Activated CD4-positive, alpha-beta T cell treated with anti-CD3 and anti-CD28 coated beads, Interleukin-2, amount 50 U/mL, for 48 hours (primary cell): Measurements from ENCODE around the gene SEC14L6.
"Not testable (repeated sequence)": the region's sequence is repeated elsewhere in the genome, so short reads cannot be mapped to it uniquely, and the experiment has no call there.

Experiments used
- DNase-seq, 2 experiments: peaks; one replicate each; pipeline ENCODE4 v3.0.0-alpha.2; 2020

SEC14L6 gene

DNA sequence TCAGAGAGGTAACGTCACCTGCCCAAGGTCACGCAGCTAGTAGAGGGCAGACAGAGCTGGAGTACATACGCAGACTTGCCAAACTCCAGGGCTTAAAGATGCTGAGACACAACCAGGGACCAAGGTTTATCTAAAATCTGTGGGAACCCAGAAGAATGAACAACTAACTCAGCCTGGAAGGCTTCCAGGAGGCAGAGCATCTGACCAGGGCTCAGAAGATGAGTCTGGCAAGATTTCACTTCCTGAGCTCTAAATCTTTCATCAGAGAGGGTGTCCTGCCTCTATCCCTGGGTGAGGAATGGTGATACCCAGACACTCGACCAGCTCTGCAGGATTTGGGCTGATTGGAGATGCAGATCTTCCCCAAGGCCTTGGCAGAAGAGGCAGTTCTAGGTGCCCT lies 18.8 kb upstream of the SEC14L6 start:
- DNase-seq, result no peak

DNA sequence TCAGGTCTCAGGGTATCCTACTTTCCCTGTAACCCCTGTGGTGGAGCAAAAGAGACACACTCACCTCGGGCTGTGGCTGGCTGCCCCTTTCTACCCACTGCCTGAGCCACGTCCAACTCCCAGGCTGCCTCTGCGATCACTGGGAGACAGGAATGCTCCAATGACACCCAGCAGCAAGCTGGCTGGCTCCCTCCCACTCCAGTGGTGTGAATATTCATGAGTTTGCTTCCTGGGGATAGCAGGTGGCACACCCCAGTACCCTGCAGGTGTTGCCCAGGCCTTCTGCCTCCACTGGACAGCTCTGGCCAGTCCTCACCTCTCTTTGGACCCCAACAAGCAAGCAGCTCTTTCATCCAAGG lies 18.2 kb upstream of the SEC14L6 start:
- no peak for DNase-seq

DNA sequence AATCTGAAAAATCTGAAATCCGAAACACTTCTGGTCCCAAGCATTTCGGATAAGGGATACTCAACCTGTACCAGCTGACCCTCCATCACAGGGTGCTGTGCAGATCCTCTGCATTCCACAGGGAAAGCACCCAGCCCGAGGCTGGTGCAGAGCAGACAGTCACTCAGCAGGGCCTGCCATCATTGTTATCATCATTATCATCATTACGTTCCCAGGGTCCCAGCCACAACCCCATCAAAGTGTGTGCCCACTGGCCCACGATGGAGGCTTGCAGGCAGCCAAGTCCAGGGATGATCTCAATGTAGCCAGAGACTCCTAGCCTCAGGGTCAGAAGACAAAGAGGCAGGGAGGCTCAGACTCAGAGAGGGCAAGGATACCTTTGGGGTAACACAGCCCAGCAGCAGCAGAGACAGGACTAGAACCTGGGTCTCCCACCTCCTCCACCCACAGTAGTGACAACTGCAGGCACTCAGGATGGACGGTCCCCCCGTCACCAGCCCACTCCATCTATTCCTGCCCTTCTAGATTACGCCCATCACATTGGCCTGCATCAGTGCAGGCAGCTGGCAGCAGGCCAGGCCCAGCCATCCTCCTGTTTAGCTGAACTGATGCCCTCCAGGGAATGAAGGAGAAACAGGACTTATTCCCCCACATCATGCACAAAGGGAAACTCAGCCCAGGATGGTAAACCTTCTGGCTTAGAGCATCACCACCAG lies 17.7 kb upstream of the SEC14L6 start:
- DNase-seq, result no peak

DNA sequence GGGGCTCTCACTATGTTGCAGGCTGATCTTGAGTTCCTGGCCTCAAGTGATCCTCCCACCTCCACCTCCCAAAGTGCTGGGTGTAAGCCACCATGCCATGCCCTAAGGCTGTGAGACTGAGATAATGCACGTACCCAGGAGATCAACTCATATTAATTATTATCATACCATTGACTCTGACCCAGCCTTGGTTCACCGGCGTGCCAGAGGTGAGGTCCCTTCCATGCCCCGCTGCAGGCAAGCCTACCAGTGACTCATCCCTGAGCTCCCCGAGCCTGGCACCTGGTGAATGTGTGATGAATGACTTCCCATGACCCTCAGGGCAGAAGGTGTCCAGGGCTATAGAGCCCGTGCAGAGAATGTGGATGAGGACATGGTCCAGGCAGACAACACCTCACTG lies 15.8 kb upstream of the SEC14L6 start:
- DNase-seq, result no peak

DNA sequence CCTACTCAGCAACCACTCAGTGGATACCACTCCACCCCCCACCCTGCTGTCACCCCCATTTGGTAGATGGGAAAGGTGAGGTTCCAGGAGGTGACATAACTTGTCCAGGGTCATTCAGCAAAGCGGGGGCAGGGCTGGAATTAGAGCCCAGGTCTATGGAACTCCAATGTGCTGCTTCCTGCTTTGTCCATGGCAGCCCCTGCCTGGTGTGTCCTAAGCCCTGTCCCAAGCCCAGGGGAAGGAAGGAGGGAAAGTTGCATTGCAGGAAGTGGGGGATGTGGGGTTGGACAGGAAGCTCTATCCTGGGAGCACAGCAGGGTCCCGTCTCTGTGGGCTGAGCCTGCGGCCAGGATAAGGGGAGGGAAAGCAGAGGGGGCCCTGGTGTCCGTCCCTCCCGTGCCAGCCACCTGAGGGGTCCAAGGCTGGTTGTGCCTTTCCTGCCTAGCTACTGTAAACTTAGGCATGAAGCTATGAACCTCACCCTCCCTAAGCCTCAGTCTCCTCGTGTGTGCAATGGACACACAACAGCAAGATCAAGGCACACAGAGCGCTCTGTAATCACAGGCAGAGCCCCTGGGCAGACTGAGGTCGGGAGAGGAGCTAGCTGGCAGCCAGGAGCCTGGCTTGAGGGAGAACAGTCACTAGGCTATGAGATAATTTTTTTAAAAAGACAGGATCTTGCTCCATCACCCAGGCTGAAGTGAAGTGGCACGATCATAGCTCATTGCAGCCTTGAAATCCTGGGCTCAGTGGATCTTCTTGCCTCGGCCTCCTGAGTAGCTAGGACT lies 15.1 kb upstream of the SEC14L6 start:
- no peak for DNase-seq

DNA sequence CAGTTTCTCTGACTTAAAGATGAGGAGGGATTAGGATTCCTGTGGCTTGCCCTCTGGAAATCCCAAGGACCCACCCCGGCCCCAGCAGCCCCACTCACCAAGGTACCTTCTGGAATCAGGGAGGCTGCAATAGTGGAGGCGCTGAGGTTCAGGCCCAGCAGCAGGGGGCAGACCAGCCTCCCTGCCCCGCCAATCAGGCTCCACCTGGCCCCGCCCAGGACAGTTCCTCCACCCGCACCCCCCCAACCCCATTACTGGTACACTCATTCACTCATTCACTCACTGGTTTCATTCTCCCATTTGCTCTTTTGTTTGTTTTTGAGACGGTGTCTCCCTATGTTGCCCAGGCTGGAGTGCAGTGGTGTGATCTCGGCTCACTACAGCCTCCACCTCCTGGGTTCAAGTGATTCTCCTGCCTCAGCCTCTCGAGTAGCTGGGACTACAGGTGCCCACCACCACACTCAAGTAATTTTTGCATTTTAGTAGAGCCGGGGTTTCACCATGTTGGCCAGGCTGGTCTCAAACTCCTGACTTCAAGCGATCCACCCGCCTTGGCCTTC lies 14.2 kb upstream of the SEC14L6 start:
- DNase-seq, result peak; percentile 29 to 33

DNA sequence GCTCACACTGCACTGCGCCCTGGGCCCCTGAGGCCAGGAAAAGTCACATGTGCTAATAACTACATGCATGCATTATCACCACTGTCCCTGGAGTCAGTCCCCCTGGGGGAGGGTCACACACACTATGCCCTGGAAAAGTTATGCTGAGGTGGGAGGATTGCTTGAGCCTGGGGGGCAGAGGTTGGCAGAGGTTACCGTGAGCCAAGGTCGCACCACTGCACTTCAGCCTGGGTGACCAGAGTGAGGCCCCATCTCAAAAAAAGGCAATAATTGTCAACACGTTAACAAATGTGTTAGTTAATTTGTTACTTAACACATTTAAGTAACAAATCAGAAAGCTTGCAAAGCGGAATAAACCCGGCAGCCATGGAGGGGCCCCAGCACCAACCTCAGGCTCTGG lies 13.3 kb upstream of the SEC14L6 start:
- DNase-seq, result no peak

DNA sequence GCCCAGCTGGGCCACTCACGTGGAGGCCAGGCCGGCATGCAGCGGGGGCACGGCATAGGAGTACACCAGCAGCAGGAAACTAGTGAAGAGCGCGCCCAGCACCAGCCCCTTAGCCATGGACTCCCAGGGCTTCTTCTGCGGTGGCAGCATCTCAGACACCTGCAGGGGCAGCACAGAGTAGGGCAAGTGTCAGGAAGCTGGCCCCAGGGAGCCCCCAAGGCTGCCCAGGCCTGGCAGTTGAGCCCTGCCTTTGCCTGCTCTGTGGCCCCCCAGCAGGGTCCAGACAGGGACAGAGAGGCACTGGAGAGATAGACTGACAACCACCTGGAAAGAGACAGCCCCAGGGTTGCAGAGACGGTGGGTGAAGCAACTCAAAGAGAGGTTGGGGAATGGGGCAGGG lies 10.7 kb upstream of the SEC14L6 start:
- no peak for DNase-seq

DNA sequence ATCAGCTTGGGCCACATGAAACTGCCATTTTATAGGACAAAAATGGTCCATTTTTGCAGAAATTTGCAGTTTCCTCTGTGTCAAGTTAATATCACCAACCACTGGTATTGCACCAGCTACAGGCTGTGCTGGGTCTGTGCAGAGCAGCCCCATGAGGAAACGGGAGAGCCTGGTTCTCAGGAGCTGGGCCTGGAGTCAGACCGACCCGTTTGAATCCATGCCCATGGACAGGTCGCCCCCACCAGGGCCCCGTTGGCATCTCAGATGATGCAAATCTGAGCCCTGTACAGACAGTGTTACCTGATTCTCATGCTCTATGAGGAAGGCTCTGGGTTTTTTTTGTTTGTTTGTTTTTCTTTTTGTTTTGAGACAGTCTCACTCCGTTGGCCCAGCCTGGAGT lies 9.8 kb upstream of the SEC14L6 start:
- no peak for DNase-seq

DNA sequence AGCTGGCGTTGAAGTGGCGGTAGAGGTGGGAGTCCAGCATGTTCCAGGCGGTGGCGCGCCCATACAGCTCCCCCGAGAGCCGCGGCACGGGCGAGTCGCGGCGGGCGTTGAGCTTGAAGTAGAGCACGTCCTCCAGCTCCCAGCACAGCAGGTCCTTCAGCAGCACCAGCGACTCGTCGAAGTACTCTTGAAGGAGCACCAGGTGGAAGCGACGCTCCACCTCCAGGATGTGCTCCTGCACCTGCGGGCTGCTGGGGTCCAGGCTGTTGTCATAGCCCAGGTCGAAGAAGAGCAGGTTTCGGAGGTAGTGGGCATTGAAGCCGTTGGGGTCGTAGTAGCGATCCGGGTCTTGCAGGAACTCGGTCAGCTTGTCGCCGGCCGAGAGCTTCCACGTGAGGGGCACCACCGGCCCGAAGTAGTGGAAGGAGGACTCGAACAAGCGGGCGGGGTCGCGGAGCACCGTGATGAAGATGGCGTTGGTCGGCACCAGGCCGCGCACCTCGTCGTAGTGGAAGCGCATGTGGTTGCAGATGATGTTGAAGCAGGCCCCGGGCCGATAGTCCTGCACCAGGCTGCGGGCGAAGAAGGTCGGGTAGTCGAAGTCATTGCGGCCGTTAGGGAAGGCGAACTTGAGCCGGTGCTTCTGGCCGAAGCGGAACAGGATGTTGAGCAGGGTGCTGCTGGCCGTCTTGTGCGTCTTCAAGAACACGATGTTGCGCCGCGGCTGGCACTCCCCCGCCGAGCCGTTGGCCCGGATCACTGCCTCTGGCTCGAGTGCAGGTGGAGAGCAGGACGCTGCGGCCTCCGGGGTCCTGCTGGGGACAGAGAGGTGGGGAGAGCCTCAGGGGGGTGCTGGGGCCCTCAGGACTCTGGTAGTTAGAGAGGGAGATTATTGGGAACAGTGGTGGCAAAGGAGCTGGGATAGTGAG lies 9.0 kb upstream of the SEC14L6 start:
- DNase-seq, result no peak

DNA sequence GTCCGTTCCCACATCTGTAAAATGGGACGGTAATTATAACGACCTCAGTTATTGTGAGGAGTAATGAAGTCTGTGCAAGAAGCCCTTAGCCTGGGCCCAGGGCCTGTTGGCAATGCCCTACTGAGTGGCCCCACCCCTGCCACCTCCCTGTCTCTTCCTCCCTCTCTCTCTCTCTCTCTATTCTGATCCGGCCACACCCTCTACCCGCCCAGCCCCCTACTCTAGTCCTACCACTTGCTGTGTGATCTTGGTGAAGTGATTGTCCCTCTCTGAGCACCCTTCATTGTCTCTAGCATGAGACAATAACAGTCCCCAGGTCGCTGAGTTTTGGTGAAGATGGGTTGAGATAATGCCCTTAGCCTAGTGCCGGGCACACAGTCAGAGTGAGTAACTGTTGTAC lies 7.4 kb upstream of the SEC14L6 start:
- no peak for DNase-seq

DNA sequence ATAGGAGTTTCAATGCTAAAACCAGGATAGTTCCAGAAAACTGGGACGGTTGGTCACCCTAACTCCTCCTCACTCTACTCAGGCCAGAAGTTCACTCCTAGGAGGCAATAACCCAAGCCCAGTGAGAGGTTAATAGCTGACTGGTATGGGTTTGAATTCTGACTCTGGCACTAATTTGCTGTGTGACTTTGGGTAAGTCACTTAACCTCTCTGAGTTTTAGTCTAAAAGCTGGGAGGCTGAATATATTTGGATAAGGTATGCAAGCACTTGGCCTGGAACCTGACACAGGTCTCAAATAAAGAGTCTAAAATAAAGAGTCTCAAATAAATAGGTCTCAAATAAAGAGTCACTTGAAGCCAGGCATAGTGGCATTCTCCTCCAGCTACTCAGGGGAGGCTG lies 6.2 kb upstream of the SEC14L6 start:
- no peak for DNase-seq

DNA sequence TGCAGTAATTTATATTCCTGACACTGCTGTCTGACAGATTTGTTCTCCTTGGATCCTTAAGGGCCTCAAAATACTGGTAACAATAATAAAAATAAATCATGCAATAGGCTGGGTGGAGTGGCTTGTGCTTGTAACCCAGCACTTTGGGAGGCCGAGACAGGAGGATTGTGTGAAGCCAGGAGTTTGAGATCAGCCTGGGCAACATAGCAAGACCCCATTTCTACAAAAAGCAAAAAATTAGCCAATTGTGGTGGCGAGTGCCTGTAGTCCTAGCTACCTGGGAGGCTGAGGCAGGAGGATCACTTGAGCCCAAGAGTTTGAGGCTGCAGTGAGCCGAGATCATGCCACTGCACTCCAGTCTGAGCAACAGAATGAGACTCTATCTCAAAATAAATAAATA lies 5.3 kb upstream of the SEC14L6 start:
- not testable (repeated sequence) for DNase-seq

DNA sequence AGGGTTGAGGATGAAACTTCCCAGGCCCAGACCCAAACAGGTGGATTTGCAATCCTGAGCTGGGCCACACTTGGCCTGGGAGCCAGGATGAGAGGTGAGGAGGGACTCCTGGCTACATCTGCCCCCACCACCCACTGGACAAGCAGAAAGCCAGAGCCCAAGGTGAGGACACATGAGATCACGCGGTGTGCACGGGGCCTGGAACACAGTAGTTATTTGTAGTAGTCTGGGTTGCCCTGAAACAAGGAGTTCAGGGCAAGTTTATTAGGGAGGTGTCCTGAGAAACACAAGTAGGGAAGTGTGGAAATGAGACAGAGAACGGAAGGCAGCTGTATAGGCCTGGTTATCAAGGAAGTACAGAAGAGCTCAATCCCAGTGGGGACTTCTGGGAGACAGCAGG lies 647 bp upstream of the SEC14L6 start:
- no peak for DNase-seq

DNA sequence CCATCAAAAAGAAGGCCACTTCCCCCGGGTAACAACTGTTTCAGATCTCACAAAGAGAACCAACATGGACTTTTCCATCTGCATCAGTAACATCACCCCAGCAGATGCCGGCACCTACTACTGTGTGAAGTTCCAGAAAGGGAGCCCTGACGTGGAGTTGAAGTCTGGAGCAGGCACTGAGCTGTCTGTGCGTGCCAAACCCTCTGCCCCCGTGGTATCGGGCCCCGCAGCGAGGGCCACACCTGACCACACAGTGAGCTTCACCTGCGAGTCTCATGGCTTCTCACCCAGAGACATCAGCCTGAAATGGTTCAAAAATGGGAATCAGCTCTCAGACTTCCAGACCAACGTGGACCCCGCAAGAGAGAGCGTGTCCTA lies 3.7 kb downstream of the SEC14L6 start:
- no peak for DNase-seq

DNA sequence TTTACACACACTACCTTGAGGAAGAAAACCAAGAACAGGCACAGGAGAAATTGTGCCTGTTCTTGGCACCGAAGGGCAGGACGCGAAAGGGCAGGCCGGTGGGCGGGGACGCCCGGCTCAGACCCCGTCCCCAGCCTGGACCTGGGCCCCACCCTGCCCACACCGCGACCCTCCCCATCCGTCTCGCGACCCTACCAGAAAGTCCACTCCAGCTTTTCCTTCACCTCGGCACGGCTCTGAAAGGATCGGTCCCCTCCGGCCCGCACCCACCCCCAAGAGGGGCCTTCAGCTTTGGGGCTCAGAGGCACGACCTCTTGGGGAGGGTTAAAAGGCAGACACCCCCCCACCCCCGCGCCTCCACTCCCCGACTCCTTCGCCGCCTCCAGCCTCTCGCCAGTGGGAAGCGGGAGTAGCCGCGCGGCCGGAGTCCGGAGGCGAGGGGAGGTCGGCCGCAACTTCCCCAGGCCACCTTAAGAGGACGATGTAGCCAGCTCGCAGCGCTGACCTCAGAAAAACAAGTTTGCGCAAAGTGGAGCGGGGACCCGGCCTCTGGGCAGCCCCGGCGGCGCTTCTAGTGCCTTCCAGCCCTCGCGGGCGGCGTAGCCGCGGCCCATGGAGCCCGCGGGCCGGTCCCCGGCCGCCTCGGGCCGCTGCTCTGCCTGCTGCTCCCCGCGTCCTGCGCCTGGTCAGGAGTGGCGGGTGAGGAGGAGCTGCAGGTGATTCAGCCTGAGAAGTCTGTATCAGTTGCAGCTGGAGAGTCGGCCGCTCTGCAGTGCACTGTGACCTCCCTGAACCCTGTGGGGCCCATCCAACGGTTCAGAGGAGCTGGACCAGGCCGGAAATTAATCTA lies 4.4 kb downstream of the SEC14L6 start:
- no peak for DNase-seq

DNA sequence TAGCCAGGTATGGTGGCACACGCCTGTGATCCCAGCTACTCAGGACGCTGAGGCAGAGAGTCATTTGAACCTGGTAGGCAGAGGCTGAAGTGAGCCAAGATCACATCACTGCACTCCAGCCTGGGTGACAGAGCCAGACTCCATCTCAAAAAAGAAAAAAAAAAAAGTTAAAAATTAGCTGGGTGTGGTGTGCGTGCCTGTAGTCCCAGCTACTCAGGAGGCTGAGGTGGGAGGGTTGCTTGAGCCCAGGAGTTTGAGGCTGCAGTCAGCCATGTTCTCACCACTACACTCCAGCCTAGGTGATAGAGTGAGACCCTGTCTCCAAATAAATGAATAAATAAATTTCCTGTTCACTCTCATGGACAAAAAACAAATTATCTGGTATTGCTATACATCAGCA lies 5.0 kb downstream of the SEC14L6 start:
- DNase-seq, result not testable (repeated sequence)

DNA sequence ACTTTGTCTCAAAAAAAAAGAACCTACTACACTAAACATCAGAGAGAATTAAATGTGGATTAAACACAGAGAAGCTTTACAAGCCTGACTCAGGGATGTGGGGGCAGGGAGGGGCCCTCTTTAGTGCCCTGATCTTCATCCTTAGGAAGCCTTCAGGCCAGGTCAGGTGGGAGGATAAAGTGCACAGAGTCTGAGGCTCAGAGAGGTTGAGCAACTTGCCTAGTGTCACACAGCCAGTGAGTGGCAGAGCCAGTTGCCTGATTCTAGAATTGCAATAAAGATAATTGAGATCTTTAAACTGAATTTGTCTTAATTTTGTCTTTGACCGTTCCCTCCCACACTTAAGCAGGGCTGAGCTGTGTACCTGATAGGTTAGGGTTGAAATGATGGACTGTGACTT lies 7.2 kb downstream of the SEC14L6 start:
- no peak for DNase-seq

DNA sequence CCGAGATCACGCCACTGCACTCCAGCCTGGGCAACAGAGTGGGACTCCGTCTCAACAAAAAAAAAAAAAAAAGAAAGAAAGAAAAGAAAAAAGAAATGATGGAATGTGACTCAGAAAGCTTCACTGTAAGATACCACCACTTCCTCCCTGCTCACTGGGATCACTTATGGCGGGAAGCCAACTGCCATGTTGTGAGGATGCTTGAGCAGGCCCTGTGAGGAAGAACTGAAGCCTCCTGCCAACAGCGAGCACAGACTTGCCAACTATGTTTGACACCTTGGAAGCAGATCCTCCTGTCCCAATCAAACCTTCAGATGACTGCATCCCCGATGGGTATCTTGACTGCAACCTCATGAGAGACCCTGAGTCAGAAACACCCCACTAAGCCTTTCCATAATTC lies 8.3 kb downstream of the SEC14L6 start:
- no peak for DNase-seq

DNA sequence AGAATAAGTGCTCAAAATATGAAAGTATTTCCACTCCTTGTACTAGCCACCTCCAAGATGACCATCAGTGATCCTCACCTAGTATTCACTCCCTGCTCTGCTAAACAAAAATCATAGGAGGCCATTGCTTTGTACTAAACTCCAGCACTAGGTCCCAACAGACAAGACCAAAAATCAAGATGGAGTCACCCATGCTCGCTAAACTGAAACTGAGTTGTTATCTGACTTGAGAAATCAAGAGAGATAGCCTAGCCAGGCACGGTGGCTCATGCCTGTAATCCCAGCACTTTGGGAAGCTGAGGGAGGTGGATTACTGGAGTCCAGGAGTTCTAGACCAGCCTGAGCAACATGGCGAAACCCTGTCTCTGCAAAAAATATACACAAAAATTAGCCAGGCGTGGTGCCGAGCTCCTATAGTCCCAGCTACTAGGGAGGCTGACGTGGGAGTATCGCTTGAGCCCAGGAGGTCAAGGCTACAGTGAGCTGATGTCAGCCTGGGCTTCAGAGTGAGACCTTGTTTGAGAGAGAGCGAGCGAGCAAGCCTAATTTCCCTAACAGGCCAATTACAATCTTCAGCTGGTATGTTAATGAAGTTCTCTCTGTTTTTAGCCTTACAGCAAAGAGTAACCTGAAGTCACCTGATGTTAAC lies 9.3 kb downstream of the SEC14L6 start:
- DNase-seq, result no peak

DNA sequence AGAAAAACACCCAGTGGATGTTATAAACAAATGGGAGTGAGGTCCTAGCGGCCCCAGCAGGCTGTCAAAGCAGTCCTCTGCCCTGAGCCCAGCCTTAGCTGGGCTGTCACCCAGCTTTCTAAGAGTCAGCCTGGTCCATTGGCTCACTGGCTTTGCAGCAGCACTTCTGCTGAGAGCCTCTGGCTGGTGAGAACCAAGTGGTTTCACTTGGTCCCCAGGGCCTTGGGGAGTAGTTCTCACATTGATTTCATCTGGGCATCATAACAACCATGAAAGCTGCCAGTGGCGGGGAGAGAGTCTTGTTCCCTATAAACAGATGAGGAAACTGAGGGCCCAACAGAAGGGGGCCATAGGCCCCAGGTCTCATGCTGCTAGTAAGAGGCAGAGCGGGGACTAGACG lies 11.4 kb downstream of the SEC14L6 start:
- no peak for DNase-seq
